ENCODE data around the gene SRRM3. TPM values are rescaled to one million over a fixed set of nuclear protein-coding genes. Genes with fewer than 3 reads are reported as not detected.
"Not testable (repeated sequence)": the region's sequence is repeated elsewhere in the genome, so short reads cannot be mapped to it uniquely, and the experiment has no call there.

Gene SRRM3
- total RNA-seq, 1 donor from 2014 or later, result 16.5 TPM

DNA sequence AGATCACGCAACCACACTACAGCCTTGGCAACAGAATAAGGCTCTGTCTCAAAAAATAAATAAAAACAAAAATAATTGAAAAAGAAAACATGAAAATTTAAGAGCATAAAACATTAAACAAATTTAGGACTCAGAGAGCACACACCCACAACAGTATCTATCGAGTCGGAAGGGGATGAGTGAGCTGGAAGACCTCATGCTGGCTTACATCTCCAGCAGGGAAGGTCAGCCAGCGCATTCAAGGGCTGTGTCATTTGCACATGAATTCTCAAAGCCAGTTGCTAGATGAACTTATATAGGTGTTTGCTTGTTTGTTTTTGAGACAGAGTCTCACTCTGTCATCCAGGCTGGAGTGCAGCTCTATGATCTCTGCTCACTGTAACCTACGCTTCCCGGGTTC is 50.3 kb downstream of the SRRM3 start:
- DNase-seq (ENCODE audit: missing footprints) (no peak), ATAC-seq (no peak)
- intact Hi-C loops (cut with DNase I), result no loop called here

DNA sequence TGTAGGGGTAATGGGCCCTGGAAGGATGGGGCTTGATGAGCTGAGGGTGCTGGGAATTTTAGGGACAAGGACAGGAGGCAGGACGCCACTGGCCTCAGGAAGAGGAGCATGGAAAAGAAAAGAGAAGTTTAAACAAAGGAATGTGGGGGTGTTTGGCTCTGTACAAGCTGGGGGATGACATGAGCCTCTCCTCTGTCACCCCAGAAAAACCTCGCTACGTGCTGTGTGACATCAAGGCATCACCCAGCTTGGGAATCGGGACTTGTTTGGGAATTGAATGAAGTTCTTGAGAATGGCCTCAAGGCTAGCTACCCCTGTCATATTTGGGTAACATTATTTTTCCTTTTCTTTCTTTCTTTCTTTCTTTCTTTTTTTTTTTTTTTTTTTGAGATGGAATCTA is 53.1 kb downstream of the SRRM3 start:
- intact Hi-C loops (cut with DNase I), result no loop called here
- no peak for DNase-seq (ENCODE audit: missing footprints)
- ATAC-seq, result no peak

DNA sequence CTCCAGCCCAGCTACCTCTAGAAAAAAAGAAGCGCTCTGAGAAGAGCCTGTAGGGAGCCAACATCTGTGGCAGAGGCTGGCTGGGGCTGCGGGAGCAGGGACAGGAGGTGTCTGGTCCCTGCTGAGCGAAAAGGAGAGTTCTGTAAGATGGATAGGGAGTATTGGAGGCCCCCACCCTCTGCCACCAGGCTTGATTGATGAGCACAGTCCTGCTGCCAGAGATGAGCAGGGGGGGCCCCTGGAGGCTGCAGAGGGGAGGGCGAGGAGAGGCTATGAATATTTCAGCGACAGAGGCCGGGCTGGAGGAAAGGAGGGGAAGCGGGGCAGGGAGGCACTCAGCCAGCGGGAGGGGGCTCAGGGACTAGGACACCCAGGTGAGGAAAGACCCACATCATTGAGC is 56.3 kb downstream of the SRRM3 start:
- DNase-seq (ENCODE audit: missing footprints) (no peak), ATAC-seq (no peak)
- intact Hi-C loops (cut with DNase I), result no loop called here

DNA sequence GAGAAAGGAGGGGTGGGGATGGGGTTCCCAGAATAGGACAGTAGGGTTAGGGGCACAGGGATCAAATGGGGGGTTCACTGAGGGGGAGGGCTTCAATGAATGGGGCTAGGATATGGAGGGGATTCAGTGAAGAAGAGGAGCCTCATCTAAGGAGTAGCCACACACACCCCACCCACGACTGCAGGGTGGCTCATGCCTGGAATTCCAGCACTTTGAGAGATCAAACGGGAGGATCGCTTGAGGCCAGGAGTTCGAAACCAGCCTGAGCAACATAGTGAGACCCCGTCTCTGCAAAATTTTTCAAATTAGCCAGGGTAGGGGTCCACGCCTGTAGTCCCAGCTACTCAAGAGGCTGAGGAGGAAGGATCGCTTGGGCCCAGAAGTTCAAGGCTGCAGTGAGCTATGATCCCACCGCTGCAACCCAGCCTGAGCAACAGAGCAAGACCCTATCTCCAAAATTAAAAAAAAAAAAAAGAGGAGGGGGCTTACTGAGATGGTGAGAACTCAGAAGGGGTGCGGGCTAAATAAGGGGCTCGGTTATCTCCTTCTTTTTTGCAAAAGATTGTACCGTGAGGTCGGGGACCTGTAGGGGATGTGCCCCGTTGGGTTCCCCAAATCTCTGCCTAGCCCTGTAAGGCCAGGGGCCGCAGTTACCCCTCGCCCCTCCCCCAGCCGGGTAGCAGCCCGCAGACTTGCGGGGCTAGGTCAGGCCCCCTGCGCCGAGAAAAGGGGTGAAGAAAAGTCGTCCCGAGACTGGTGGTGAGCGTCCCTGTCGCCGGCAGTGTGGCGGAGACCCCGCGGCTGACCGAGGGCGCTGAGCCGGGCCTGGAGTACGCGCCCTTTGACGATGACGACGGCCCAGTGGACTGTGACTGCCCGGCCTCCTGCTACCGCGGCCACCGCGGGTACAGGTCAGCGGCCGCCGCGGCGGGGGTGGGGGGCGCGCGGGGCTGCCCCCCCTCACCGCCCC is 57.7 kb downstream of the SRRM3 start:
- intact Hi-C loops (cut with DNase I), result loop anchor here (5.0 kb wide), 1 partner anchor 82 kb away; no protein-coding TSS in a partner anchor
- no peak for DNase-seq (ENCODE audit: missing footprints)
- ATAC-seq, result no peak

DNA sequence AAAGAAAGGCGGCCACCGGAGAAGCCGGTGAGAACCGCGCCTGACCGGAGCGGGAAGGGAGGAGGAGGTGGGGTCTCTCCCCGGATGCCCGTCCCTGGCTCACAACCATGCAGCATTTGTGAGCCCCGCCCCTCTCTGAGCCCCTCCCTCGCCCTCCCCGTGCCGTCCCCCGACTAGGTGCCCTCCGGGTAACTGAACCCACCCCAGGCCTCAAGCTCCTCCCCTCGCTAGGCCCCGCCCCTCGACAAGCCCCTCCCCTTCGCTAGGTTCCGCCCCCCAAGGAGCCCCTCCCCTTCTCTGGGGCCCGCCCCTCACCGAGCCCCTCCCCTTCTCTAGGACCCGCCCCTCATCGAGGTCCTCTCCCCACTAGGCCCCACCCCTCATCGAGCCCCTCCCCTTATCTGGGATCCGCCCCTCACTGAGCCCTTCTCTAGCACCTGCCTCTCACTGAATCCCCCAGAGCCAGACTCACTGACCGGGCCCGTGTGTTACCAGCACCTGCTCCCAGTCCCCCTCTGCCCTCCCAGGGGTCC is 58.5 kb downstream of the SRRM3 start:
- intact Hi-C loops (cut with DNase I), result loop anchor here (5.0 kb wide), 1 partner anchor 83 kb away; no protein-coding TSS in a partner anchor
- no peak for ATAC-seq
- DNase-seq (ENCODE audit: missing footprints), result no peak

DNA sequence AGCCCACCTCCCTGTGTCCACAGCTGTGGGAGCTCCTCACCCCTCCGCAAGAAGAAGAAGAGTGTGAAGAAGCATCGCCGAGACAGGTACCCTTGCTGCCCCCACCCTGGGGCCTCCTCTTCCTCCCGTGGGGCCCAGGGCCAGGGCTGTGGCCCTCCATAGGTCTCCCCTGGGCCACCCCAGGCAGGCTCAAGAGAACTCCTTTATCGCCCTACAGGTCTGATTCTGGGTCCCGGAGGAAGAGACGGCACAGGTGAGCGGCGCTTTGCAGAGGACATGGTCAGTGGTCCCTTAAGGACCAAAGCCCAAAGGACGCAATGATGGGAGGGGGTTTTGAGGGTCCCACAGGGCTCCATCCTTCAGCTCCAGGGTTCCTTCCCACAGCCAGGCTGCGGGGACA is 59.6 kb downstream of the SRRM3 start:
- ATAC-seq, result no peak
- no peak for DNase-seq (ENCODE audit: missing footprints)
- intact Hi-C loops (cut with DNase I), result loop anchor here (5.0 kb wide), 1 partner anchor 84 kb away; no protein-coding TSS in a partner anchor

DNA sequence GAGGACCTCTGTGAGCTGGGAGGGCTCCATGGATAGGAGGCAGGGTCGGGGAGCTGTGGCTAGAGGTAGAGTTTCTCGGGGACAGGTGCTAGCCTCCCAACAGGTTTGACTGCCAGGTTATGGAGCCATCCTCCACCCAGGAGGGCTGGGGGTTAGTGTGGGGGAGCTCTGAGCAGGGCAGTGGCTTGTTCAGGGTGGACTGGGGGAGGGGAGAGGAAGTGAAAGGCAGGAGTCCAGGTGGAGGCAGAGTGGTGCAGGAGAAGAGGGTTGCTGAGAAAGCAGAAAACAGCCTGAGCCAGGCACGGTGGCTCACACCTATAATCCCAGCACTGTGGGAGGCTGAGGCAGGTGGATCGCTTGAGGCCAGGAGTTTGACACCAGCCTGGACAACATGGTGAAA is 60.2 kb downstream of the SRRM3 start:
- ATAC-seq (no peak), DNase-seq (ENCODE audit: missing footprints) (no peak)
- intact Hi-C loops (cut with DNase I), result loop anchor here (5.0 kb wide), 1 partner anchor 85 kb away; no protein-coding TSS in a partner anchor

DNA sequence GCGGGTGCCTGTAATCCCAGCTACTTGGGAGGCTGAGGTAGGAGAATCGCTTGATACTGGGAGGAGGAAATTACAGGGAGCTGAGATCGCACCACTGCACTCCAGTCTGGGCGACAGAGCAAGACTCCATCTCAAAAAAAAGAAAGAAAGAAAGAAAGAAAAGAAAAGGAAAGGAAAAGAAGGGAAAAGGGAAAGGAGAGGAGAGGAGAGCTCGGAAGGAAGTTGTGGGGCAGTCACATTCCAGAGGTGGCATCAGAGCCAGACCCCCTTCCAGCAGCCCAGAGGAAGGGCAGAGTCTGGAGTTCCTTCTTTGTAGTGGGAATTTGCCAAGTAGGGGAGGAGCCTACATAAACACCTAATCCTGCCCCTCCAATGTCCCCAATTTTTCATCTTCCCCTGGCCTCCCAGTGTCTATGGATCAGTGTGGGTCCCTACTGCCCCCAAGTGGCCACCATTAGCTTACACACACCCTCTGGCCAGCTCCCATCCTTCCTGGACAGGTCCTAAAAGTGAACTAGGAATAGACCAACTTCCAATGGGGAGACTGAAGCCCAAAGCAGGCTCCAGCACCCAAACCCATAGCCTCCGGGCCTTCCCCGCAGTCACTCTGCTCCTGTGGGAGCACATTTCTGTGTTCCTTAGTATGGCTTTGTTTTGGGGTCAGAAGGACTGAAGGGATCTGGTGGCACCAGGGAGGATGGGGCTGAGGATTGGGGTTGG is 61.1 kb downstream of the SRRM3 start:
- ATAC-seq (peak; percentile 80), DNase-seq (ENCODE audit: missing footprints) (no peak)
- intact Hi-C loops (cut with DNase I), result loop anchor here (5.0 kb wide), 1 partner anchor 86 kb away; no protein-coding TSS in a partner anchor

DNA sequence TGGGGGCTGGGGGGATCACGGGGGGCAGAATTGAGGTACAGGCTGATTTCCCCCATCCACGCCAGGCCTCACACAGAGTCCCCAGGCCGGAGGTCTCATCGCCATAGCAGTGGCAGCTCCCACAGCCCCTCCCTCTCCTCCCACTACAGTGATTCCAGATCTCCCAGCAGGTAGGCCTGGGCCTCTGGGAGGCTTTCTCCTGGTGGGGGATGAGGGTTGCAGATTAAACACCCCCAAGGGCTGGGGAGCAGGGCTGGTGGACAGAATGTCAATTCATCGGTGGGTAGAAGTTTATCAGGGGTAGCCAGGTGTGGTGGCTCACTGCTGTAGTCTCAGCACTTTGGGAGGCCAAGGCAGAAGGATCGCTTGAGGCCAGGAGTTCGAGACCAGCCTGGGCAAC is 63.6 kb downstream of the SRRM3 start:
- intact Hi-C loops (cut with DNase I), result no loop called here
- ATAC-seq (no peak), DNase-seq (ENCODE audit: missing footprints) (no peak)

DNA sequence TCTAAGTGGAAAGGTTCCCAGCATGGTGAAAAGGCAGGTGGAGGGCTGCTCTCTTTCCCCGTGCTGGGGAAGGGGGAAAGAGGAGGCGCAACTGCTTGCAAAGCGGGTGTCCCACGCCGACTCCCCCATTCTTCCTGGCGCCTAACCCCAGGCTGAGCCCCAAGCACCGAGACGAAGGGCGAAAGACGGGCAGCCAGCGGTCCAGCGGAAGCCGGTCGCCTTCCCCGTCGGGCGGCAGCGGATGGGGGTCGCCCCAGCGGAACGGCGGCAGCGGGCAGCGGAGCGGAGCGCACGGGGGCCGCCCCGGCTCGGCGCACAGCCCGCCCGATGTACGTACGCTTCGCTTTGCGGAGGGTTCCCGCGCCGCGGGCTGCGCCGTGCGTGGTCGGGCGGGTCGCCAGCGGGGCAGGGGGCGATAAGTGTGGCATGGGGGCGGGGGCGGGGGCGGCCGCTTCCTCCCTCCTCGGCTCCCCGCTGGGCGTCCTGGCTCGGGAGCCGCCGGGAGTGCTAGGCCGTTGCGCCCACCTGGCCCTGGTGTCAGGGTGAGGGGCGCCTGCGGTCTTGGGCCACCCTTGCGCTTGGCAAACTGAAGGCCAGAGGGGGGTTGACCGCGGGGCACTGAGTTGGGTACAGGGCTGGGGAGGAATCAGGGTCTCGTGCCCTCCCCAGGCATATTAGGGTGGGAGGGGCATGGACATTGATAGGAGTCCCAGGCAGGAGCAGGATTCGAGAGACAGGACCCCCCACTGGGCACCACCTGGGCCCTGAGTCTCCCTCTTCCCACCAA is 65.6 kb downstream of the SRRM3 start:
- intact Hi-C loops (cut with DNase I), result no loop called here
- DNase-seq (ENCODE audit: missing footprints), result no peak
- no peak for ATAC-seq

DNA sequence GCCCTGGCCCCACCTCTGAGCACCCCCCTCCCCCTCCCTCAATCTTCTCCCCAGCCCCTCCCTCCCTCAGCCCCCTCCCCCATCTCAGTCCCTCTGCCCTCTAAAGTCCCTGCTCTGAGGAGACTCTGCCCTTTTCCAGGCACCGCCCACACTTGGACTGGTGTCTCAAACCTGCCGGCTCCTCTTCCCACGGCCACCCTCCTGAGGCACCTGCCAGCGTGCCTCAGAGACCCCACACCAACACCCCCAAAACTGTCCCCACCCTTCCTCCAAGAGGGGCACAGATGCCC is 66.1 kb downstream of the SRRM3 start:
- intact Hi-C loops (cut with DNase I), result no loop called here
- ATAC-seq (no peak), DNase-seq (ENCODE audit: missing footprints) (no peak)

DNA sequence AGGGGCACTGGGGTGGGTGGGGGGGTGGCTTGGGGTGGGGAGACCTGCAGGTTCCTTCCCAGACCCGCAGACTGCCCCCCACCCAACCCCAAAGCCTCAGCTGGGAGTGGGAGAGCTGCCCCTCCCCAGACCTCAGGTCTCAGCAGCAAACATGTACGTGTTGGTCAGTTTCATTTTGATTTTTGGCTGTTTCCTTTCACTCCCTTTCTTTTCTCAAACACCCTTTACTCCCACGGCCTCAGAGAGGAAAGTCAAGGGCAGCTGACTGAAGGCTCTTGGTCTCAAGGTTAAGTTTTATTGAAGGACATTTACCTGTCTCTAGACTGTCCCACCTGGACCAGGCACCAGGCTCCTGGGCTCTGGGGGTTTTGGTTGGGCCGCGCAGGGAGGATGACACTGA is 66.7 kb downstream of the SRRM3 start:
- DNase-seq (ENCODE audit: missing footprints), result no peak
- intact Hi-C loops (cut with DNase I), result no loop called here
- ATAC-seq, result no peak

DNA sequence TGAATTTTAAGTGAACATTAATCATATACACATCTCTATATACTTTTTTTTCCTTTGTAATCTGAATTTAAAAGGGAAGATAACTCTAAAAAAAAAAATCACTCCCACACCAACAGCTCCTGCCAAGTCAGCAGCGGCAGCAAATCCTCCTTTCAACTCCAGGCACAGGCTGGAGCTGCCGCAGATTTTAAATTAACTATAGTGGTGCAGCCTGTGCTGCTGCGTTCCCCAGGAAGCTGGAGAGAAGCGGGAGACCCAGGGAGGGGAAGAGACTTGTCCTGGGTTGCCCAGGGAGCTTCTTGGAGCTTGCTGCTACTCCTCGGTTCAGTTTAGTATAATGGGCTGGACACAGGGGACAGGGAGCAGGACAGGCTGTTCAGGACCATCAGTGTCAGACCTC is 68.2 kb downstream of the SRRM3 start:
- no peak for DNase-seq (ENCODE audit: missing footprints)
- intact Hi-C loops (cut with DNase I), result no loop called here
- ATAC-seq, result no peak

DNA sequence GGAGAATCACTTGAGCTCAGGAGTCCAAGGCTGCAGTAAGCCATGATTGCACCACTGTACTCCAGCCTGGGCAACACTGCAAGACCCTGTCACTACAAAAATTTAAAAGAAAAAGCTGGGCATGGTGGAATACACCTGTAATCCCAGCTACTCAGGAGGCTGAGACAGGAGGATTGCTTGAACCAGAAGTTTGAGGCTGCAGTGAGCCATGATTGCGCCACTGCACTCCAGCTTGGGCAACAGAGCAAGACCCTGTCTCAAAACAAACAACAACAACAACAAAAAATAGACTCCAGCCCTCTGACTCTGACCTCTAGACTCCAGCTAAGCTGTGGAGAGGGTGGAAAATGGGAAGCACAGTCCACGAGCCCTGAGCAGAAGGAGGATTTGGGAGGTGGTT is 69.7 kb downstream of the SRRM3 start:
- intact Hi-C loops (cut with DNase I); ATAC-seq; DNase-seq (ENCODE audit: missing footprints): not testable (repeated sequence)

DNA sequence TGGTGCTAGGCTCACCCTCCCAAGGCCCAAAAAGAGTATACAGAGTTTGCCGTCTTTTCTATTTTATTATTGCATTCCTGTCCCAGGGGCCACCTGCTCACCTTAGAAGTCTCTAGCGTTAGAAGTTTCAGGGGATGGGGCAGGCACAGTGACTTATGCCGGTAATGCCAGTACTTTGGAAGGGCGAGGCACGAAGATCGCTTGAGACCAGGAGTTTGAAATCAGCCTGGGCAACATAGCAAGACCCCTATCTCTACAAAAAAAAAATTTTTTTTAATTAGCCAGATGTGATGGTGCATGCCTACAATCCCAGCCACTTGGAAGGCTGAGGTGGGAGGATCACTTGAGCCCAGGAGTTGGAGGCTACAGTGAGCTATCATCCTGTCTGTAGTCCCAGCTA is 70.4 kb downstream of the SRRM3 start:
- ATAC-seq, result no peak
- DNase-seq (ENCODE audit: missing footprints), result no peak
- intact Hi-C loops (cut with DNase I), result no loop called here

DNA sequence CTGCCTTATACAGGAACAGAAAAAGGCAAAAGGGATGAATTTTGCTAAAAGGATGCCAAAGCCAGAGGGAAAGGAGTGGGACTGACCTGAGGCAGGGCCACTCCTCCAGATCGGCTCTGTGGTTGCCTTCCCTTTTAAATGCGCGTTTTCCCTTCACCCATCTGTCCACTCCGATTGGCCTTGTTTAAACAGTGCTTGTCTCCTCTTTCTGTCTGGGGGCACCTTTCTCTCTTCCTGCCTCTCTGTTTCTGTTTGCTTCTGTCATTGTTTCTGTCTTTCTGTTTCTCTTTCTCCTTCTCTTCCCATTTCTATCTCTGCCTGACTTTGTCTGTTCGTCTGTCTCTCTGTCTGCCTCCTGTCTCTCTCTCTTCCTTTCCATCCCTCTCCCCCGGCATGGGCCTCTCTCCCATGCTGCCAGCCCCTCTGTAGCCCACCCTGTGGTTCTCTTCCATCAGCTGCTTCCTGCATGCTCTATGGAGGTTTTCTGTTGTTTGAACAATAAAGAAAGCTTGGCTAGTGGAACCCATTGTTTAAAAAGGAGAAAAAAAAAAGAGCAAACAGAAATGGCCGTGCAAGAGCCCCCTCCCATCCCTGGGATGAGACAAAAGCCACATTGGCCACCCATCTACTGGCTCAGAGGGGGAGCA is 71.3 kb downstream of the SRRM3 start:
- ATAC-seq (no peak), DNase-seq (ENCODE audit: missing footprints) (no peak)
- intact Hi-C loops (cut with DNase I), result no loop called here

DNA sequence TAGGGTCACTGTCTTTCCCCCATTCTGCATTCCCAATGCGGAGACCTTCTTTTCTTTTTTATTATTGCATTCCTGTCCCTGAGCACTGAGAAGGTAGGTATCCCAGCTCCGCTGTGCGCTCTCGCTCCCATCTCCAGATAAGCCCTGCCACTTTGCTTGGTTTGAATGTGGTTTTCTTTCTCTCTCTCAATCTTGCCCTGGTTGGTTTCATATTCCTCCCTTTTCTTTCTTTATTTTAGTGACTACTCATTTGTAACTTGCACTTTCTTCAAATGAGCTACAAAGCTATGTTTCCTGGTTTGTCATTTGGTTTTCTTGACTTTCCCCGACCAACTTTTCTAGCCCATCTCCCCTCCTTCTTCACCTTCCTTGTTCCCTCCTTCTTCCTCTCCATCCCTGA is 71.8 kb downstream of the SRRM3 start:
- ATAC-seq (no peak), DNase-seq (ENCODE audit: missing footprints) (no peak)
- intact Hi-C loops (cut with DNase I), result no loop called here

DNA sequence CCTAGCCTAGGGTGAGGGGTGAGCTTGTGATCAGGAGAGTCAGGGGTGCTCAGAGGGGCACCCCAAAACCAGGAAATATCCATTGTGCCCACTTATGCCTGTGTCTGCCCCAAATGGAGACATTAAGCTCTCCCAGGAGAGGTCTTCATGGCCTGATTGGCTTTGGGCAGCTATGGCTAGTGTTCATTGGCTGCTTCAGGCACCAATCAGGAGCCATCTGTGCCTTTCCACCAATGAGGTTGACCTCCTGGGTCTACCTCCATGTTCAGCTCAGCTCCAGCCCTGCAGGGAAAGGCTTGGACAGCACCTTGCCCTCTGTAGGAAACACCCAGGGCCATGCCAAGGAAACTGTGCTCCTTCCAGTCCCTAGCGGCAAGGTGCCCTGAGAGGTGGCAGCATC is 76.8 kb downstream of the SRRM3 start:
- intact Hi-C loops (cut with DNase I), result no loop called here
- ATAC-seq (no peak), DNase-seq (ENCODE audit: missing footprints) (no peak)

DNA sequence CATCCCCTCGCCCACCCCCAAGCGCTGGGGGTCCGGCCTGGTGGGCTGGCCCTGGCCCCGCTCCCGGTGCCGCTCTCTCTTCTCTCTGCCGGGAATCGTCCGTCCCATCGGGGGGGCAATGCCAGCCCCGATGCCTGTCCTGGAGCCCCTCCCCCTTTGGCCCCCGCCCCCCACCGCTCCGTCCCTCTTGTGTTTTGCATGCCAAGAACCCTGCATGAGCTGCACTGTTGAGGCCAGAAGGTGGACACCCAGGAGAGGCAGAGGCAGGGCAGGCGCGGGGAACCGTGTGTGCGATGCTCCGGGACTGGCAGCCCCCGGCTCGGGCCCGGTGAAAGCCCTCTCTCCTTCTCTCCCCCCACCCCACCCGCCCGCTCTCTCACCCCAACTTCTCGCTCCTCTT is 78.7 kb downstream of the SRRM3 start:
- intact Hi-C loops (cut with DNase I), result loop anchor here (5.0 to 10.0 kb wide), 2 partner anchors 37 to 106 kb away; no protein-coding TSS in a partner anchor
- ATAC-seq, result no peak

More for the DNA sequence above, 78.7 kb downstream of the SRRM3 start:
- no peak for DNase-seq (ENCODE audit: missing footprints)
